LNCAP (cell line): ENCODE results near the gene DOCK1.

Experiments
- TF ChIP-seq, protein P1 (sequence below): fragments of 450-650 bp; IDR thresholded peaks from 2 replicates; pipeline ENCODE4 v1.5.1; 2017; ENCODE audit warnings: mild to moderate bottlenecking

DOCK1 gene

DNA sequence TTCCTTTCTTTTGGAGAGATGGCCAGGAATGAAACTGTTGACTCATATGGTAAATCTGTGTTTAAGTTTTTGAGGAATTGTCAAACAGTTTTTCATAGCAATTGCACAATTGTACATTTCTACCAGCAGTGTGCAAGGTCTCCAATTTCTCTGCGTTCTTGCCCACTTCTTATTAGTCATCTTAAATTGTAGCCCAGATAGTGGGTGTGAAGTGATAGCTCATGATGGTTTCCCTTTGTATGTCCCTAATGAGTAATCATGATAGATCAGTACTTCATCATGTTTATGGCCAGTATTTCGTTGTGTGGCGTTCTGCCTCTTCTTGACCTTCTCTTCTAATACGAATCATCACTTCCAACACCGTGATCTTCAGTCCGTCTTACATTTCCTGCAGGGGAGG, 136.3 kb downstream of the DOCK1 start:
- TF ChIP-seq, protein P1, sequence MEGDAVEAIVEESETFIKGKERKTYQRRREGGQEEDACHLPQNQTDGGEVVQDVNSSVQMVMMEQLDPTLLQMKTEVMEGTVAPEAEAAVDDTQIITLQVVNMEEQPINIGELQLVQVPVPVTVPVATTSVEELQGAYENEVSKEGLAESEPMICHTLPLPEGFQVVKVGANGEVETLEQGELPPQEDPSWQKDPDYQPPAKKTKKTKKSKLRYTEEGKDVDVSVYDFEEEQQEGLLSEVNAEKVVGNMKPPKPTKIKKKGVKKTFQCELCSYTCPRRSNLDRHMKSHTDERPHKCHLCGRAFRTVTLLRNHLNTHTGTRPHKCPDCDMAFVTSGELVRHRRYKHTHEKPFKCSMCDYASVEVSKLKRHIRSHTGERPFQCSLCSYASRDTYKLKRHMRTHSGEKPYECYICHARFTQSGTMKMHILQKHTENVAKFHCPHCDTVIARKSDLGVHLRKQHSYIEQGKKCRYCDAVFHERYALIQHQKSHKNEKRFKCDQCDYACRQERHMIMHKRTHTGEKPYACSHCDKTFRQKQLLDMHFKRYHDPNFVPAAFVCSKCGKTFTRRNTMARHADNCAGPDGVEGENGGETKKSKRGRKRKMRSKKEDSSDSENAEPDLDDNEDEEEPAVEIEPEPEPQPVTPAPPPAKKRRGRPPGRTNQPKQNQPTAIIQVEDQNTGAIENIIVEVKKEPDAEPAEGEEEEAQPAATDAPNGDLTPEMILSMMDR, result no peak

DNA sequence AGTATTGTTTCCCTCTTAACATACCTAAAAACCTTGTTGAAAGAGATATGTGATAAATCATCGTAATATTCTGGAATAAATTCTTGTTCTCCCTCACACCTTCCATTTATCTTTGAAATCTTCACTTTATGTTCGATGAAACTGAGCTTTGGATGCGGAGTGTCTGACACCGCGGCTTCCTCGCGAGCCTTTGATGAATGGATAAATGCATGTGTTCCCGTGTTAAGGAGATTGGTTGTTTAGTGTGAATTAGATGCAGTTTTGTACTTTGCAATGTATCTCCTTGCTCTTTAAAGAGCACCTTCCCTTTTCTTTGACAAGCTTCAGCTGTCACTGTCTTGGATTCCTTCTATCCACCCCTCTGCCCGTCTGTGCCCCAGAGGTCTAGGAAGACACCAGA, 138.1 kb downstream of the DOCK1 start:
- TF ChIP-seq, protein P1, result no peak

DNA sequence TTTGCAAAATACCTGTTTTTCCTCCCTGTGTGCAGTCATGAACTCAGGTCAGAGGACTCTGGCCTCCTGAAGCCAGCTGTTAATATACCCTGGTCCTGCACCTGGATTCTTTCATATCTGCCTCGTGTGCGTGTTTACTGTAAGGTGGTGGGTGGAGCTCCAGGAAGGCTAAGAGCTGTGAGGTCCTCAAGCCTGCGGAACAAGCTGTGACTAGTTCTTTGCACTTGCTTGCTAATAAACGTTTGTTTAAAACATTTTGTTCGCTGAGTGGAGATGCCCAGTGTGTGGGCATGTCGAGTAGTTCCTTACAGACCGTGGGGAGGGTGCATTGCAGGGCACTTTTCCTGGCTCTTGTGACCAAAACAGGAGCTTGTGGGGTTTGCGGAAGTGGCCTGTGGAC, 139.0 kb downstream of the DOCK1 start:
- TF ChIP-seq, protein P1, result no peak

DNA sequence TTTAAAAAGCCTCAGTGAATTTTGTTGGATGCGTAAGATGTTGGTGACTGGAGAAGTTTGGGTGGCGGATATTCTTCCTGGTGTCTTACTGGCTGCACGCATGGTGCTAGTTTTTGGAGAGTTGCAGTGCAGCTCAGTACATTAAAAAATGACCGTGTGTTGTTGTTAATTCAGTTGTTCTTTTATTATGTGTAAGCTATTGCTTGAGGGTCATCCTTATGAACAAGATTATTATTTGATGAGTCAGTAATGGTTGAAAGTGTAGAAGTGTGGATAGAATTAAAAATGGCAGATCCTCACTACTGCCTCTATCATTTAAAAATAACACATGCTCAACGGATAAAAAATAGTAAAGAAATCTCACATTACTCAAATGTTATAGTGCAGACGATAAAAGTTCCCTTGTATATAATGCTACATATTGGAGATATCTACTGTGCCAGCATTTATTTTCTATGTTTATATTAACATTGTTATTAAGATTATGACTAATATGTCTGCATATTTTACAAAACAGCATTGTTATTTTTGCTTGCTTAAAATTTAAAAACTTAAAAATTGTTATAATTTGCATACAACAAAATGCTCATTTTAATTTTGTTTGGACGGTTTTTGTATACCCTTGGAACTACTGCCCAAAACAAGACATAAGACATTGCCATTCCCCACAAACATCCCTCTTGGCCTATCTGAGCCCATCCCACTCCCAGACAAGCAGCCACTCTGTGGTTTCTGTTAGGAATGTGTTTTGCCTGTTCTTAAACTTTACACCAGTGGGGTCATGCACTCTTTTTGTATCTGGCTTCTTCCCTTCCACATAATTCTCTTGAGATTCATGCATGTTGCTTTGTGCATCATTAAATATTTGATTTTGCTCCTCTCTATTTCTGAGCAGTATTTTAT, 142.0 kb downstream of the DOCK1 start:
- TF ChIP-seq, protein P1, result no peak

DNA sequence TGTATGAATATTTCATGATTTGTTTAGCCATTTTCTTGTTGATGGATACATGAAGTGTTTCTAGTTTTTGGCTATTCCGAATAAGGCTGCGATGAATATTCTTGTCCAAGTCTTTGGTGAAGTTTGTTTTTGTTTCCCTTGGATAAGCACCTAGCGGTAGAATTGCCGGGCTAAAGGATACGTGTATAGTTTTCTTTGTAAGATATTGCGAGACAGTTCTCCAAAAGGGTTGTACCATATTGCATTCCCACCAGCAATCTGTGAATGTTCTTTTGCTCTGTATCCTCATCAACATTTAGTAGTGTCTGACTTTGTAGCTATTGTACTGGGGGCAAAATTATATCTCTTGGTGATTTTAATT, 142.6 kb downstream of the DOCK1 start:
- TF ChIP-seq, protein P1, result no peak

DNA sequence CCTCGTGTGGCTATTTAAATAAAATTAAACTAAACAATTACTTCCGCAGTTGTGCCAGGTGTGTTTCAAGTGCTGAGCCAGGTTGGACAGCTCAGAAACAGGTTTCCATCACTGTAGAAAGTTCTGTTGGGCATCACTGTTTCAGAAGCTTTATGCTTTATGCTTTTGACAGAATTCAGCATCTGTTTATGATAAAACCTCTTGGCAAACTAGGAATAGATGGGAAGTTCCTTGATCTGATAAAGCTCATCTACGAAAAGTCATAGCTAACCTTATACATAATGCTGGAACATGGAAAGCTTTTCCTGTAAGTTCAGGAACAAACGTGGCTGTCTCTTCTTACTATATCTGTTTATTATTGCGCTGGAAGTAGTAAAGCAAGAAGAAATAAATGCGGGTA, 143.4 kb downstream of the DOCK1 start:
- TF ChIP-seq, protein P1, result no peak

DNA sequence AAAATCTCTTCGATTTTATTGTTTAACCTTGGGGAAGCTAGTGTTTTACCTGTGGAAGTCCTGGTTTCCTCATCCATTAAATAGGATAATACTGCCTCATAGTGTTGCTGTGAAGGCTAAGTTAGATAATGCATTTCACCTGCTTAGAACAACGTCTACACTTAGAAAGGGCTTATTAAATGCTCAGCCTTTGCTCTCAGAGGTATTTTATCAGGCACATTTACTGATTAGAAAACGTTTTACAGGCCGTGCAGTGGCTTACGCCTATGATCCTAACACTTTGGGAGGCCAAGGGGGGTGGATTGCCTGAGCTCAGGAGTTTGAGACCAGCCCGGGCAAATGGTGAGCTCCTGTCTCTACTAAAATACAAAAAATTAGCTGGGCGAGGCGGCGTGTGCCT, 146.8 kb downstream of the DOCK1 start:
- TF ChIP-seq, protein P1, result no peak

DNA sequence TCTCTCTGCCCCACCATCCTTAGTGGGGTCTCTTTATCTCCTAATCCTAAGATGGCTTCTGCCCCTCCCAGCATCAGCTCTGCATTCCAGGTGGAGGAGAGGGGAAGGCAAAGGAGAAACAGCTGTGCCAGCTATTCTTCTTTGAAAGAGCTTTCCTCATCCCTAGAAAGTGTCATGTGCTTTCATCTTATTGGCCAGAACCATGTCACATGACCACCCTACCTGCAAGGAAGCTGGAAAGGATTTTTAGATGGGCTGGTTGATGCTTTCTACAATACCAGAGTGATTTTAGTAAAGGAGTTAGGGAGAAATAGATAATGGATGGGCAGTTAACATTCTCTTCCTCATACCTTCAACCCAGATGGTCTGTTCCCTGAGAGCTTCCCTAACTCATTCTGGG, 150.0 kb downstream of the DOCK1 start:
- TF ChIP-seq, protein P1, result no peak
